ENCODE measurements around the gene ID3.
A peak's percentile ranks its signal among the peaks of the same experiment; 100 is the strongest.

DNA sequence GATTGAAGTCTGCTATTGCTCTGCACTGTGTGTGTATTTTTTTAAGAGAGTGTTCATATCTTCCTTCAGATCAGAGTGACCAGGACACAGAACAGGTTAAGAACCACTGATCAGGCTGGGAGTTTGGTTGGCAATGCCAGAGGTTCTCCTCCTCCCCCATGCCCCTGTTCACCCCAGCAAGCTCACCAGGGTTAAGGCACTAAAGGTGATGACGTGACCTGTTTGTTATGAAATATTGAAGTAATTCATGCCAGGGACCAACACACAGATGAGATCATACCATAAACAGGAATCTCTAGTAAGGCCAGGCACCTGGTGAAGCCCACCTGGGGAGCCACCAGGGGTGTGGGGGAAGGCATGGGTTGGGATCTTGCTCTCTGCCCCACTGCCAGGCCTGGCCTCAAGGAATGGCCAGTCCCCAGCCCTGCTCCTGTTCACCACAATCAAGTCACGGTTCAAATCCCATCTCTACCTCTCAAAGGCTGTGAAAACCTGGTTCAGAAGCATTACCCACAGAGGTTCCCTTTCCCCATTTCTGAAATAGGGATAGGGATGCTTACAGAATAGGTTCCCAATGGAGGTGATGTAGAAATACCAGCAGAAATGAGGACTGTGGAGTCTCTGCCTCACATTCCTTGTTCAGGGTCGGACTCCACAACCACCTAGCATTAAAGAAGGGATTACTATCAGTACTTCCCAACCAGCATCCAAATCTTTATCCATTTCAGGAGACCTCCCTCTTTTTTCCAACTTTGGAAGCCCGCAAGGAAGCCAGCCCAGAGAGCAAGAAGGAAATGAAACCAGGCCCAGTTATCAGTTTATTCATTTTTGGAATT, 2.4 kb downstream of the ID3 start:
- TF ChIP-seq CTCF (tag by site-specific recombination; IDR thresholded peaks at IDR 0.05) (no peak), ZNF302 (tag by site-specific recombination; IDR thresholded peaks at IDR 0.05; ENCODE audit: low read depth) (no peak), ZNF214 (tag by site-specific recombination; IDR thresholded peaks at IDR 0.05; ENCODE audit: borderline replicate concordance) (no peak), BCL6B (tag by site-specific recombination; IDR thresholded peaks at IDR 0.05) (no peak), BCL11A (tag by site-specific recombination; IDR thresholded peaks at IDR 0.05; ENCODE audit: low read depth) (peak; percentile 86; the same call in 1 of the 2 replicates), ZNF24 (tag by site-specific recombination; IDR thresholded peaks at IDR 0.05) (peak; percentile 73; the same call in 1 of the 2 replicates), ZNF10 (tag by site-specific recombination; IDR thresholded peaks at IDR 0.05) (0 out of 2 replicates have a peak, but pooled peaks have one; percentile 7), ZSCAN23 (tag by site-specific recombination; IDR thresholded peaks at IDR 0.05) (no peak), ZBTB48 (tag by site-specific recombination; IDR thresholded peaks at IDR 0.05) (peak; percentile 70)
- TF ChIP-seq, protein P1, sequence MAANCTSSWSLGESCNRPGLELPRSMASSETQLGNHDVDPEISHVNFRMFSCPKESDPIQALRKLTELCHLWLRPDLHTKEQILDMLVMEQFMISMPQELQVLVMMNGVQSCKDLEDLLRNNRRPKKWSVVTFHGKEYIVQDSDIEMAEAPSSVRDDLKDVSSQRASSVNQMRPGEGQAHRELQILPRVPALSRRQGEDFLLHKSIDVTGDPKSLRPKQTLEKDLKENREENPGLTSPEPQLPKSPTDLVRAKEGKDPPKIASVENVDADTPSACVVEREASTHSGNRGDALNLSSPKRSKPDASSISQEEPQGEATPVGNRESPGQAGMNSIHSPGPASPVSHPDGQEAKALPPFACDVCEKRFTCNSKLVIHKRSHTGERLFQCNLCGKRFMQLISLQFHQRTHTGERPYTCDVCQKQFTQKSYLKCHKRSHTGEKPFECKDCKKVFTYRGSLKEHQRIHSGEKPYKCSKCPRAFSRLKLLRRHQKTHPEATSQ (tag by site-specific recombination; IDR thresholded peaks at IDR 0.05), result no peak

All from HEK293 (cell line).